HepG2 (cell line): ENCODE data around the gene CLEC16A. TPM values are rescaled to one million over a fixed set of nuclear protein-coding genes. Genes with fewer than 3 reads are reported as not detected.
A peak's percentile ranks its signal among the peaks of the same experiment; 100 is the strongest.

Experiments used
- ATAC-seq: fragments of 200-7000 bp; cut with Tn5 transposase; 3 replicates; pipeline ENCODE4 v1.9.1; 2020; ENCODE audit warnings: mild to moderate bottlenecking, moderate library complexity
- BruUV-seq: library from RNA; stranded (reverse); fragments of 400-500 nt; replicated peaks from 2 replicates; lab custom pipeline; 2021; lab: Mats Ljungman, UMichigan
- CTCF ChIA-PET: fragments of 300-600 bp; formaldehyde crosslinking; extraction: SDS; loops from one replicate; lab custom pipeline; 2021; ENCODE audit warnings: low total read pairs, inconsistent platforms, low intra/inter-chr PET ratio; lab: Yijun Ruan, JAX
- POLR2A ChIA-PET: fragments of 350-600 bp; sonication (Branson Sonifier 250); formaldehyde crosslinking; loops from one replicate; lab custom pipeline; 2020; ENCODE audit warnings: antibody characterized with exemption, inconsistent platforms; lab: Yijun Ruan, JAX
- DNase-seq: peaks from one replicate; pipeline ENCODE4 v3.0.0-alpha.2; 2015; ENCODE audit warnings: low spot score
- FAIRE-seq: peaks from 3 replicates; lab custom pipeline; 2011; peaks lifted over from hg19 to GRCh38; lab: Jason Lieb, UNC
- H2AFZ ChIP-seq: one replicate; pipeline ENCODE4 v1.6.1; 2011; ENCODE audit warnings: low read length, inconsistent platforms
- H3K27ac ChIP-seq: fragments of 300-600 bp; 3 replicates; pipeline ENCODE4 v1.8.0; 2011; ENCODE audit warnings: mixed run types, mild to moderate bottlenecking, mixed read lengths, low read length, inconsistent platforms; ENCODE audit not compliant: insufficient read depth; ENCODE audit errors: extremely low read length
- H3K27me3 ChIP-seq, 2 experiments: fragments of 200-600 bp in 1 of 2; 2 replicates in 1 of 2; 3 replicates in 1 of 2; pipeline versions ENCODE4 v1.6.0 to v1.8.0; 2011; ENCODE audit warnings: low read length in 2 of 2, mild to moderate bottlenecking in 2 of 2, moderate library complexity in 2 of 2, inconsistent platforms in 1 of 2; ENCODE audit not compliant: insufficient read depth in 2 of 2, control insufficient read depth in 1 of 2
- H3K36me3 ChIP-seq, 2 experiments: fragments of 200-600 bp in 1 of 2; replicated peaks in 1 of 2; 2 replicates in 1 of 2; 3 replicates in 1 of 2; pipeline versions ENCODE4 v1.5.1 to v1.8.0; 2011; ENCODE audit warnings: low read length in 2 of 2, inconsistent platforms in 1 of 2; ENCODE audit not compliant: insufficient read depth in 2 of 2, control insufficient read depth in 1 of 2
- H3K4me1 ChIP-seq: 2 replicates; pipeline ENCODE4 v1.5.1; 2012; ENCODE audit warnings: low read length, inconsistent platforms; ENCODE audit not compliant: insufficient read depth
- H3K4me2 ChIP-seq: 2 replicates; pipeline ENCODE4 v1.6.0; 2011; ENCODE audit warnings: low read depth, low read length, inconsistent platforms
- H3K4me3 ChIP-seq, 3 experiments: fragments of 200-600 bp in 1 of 3; sonication (generic), shearing (Covaris generic) in 1 of 3; replicated peaks in 1 of 3; 2 replicates each; pipeline ENCODE4 v1.5.1; 2011 to 2016; ENCODE audit warnings: low read length in 3 of 3, inconsistent platforms in 2 of 3, low read depth in 2 of 3, mild to moderate bottlenecking in 2 of 3, control low read depth in 1 of 3, mixed read lengths in 1 of 3; ENCODE audit not compliant: insufficient read depth in 1 of 3
- H3K79me2 ChIP-seq: one replicate; pipeline ENCODE4 v1.6.1; 2011; ENCODE audit warnings: low read length, inconsistent platforms; ENCODE audit not compliant: insufficient read depth
- H3K9ac ChIP-seq: 2 replicates; pipeline ENCODE4 v1.6.0; 2011; ENCODE audit warnings: mild to moderate bottlenecking, low read depth, low read length, inconsistent platforms; ENCODE audit not compliant: insufficient read depth
- H3K9me3 ChIP-seq: 2 replicates; pipeline ENCODE4 v1.5.1; 2012; ENCODE audit warnings: mild to moderate bottlenecking, low read length
- H4K20me1 ChIP-seq: 2 replicates; pipeline ENCODE4 v1.6.0; 2011; ENCODE audit warnings: inconsistent platforms, mild to moderate bottlenecking, low read length, moderate library complexity; ENCODE audit not compliant: insufficient read depth
- BATF2 ChIP-seq: sonication (generic); formaldehyde crosslinking; IDR thresholded peaks from 2 replicates; pipeline ENCODE4 v1.8.0; 2022; ENCODE audit warnings: mild to moderate bottlenecking, missing genetic modification reagents, moderate library complexity
- CREB1 ChIP-seq, 2 experiments: fragments of 450-650 bp in 1 of 2; IDR thresholded peaks; 2 replicates each; pipeline ENCODE4 v1.6.1; 2016 to 2017; ENCODE audit warnings: control low read depth in 1 of 2, mild to moderate bottlenecking in 1 of 2, missing compliant biosample characterization in 1 of 2, missing genetic modification characterization in 1 of 2
- DMTF1 ChIP-seq: sonication (generic); formaldehyde crosslinking; IDR thresholded peaks from 2 replicates; pipeline ENCODE4 v1.4.0; 2020; ENCODE audit warnings: mild to moderate bottlenecking, missing genetic modification reagents
- DPF2 ChIP-seq: sonication (generic); formaldehyde crosslinking; IDR thresholded peaks from 2 replicates; pipeline ENCODE4 v1.4.0; 2020; ENCODE audit warnings: mild to moderate bottlenecking, low read depth, missing genetic modification reagents, borderline replicate concordance
- LCORL ChIP-seq, 2 experiments: fragments of 450-650 bp in 1 of 2; sonication (generic) in 1 of 2; formaldehyde crosslinking in 1 of 2; IDR thresholded peaks; 2 replicates each; pipeline versions ENCODE4 v1.5.0 to v1.6.1; 2017 to 2020; ENCODE audit warnings: antibody characterized with exemption in 1 of 2, missing genetic modification reagents in 1 of 2
- NR2C2 ChIP-seq: sonication (generic); formaldehyde crosslinking; IDR thresholded peaks from 2 replicates; pipeline ENCODE4 v1.4.0; 2020; ENCODE audit warnings: missing genetic modification reagents, mild to moderate bottlenecking, moderate library complexity, borderline replicate concordance
- ZNF496 ChIP-seq: sonication (generic); formaldehyde crosslinking; IDR thresholded peaks from 2 replicates; pipeline ENCODE4 v1.8.1; 2023; ENCODE audit warnings: mild to moderate bottlenecking, moderate library complexity, missing genetic modification reagents; ENCODE audit not compliant: insufficient replicate concordance
- ZNF605 ChIP-seq: sonication (generic); formaldehyde crosslinking; IDR thresholded peaks from 2 replicates; pipeline ENCODE4 v1.8.0; 2022; ENCODE audit warnings: mild to moderate bottlenecking, missing genetic modification reagents
- WGBS: methylation state at CpG from one replicate; pipeline ENCODE4 v1.1.6; 2017; ENCODE audit warnings: low lambda C conversion rate; 5-methylcytosine and 5-hydroxymethylcytosine counted together
- in situ Hi-C: cut with HindIII; loops from 2 replicates; pipeline ENCODE4 v1.10.0; 2017; ENCODE audit warnings: low pct_unique_long_range_greater_than_20kb; ENCODE audit not compliant: extremely low pct_ligation_motif_present
- intact Hi-C: fragments of 100-400 bp; cut with micrococcal nuclease; formaldehyde crosslinking; loops from one replicate; pipeline ENCODE4 v1.10.0; 2022; ENCODE audit not compliant: unreplicated experiment
- polyA plus RNA-seq, 8 experiments: library from polyadenylated mRNA; depleted of rRNA in 3 of 8; stranded (reverse) in 7 of 8; unstranded in 1 of 8; fragments of >200 nt; fragmentation: Illumina TruSeq in 4 of 8; extraction: Trizol in 4 of 8; gene quantifications; 2 replicates each; pipeline versions ENCODE4 v1.2.1 to v1.2.3, GENCODE V29; 2011 to 2016; ENCODE audit warnings: low read depth in 4 of 8, missing spikeins in 1 of 8, mixed read lengths in 1 of 8; ENCODE audit not compliant: insufficient read depth in 1 of 8
- total RNA-seq, 5 experiments: library from RNA; depleted of rRNA; stranded (reverse); fragments of >200 nt; fragmentation: Illumina TruSeq; extraction: Trizol; gene quantifications; 2 replicates each; pipeline ENCODE4 v1.2.3, GENCODE V29; 2016; ENCODE audit warnings: low read depth in 1 of 5

CLEC16A gene
- total and polyA plus RNA-seq, 2 of the 13 experiments (the other 11 are each of a cell fraction or from before 2014, with no cell fraction given), result 8.5 to 10.3 TPM

GRCh38 chr16:10896723-10897122 lies 47.6 kb upstream of the CLEC16A start (continued):
- no peak for TF ChIP-seq DMTF1 (CRISPR knock-in tag)
- TF ChIP-seq BATF2 (CRISPR knock-in tag), result no peak
- TF ChIP-seq NR2C2 (CRISPR knock-in tag), result no peak

GRCh38 chr16:10897134-10897533 lies 47.2 kb upstream of the CLEC16A start:
- TF ChIP-seq DPF2 (no peak), ZNF496 (no peak), LCORL (IDR thresholded peaks at IDR 0.05) (no peak), LCORL (CRISPR knock-in tag; IDR thresholded peaks at IDR 0.05) (no peak), ZNF605 (no peak), CREB1 (IDR thresholded peaks at IDR 0.05) (peak; percentile 42; the same call in 1 of the 2 replicates), CREB1 (CRISPR knock-in tag; IDR thresholded peaks at IDR 0.05) (no peak)
- TF ChIP-seq, all 625 proteins: peak for 1
- no TSS peak for BruUV-seq
- ATAC-seq, result no peak
- DNase-seq, result no peak
- H3K79me2 ChIP-seq, result no peaks in the 10 kb centered on the region
- in situ Hi-C loops (no loop called here), intact Hi-C loops (no loop called here)
- H3K27ac ChIP-seq, result no peak overlapping the region
- H3K36me3 ChIP-seq, result no peaks in the 10 kb centered on the region
- 0 out of 5 replicates have a peak, but pooled peaks cover 0 to 2% of the 10 kb centered on the region in 2 experiments for H3K27me3 ChIP-seq
- ChIA-PET POLR2A (no interaction called here), CTCF (no interaction called here)
- H3K4me3 ChIP-seq, result no peak overlapping the region
- H2AFZ ChIP-seq, result no peak overlapping the region
- H3K4me1 ChIP-seq, result no peaks in the 10 kb centered on the region
- no peak for FAIRE-seq
- no peaks in the 10 kb centered on the region; the same call in 1 of the 2 replicates for H4K20me1 ChIP-seq
- H3K9me3 ChIP-seq, result no peaks in the 10 kb centered on the region
- H3K4me2 ChIP-seq, result no peak overlapping the region
- no peak overlapping the region for H3K9ac ChIP-seq
- 16% methylated on average over 5 of the region's 5 CpGs for WGBS
